GM18520 (cell line): ENCODE data around the gene MCCC1.

ENCODE experiments used
- ATAC-seq: cut with Tn5 transposase; IDR thresholded peaks from one replicate; pipeline ENCODE4 v1.9.1; 2021; ENCODE audit not compliant: unreplicated experiment

The MCCC1 gene

DNA sequence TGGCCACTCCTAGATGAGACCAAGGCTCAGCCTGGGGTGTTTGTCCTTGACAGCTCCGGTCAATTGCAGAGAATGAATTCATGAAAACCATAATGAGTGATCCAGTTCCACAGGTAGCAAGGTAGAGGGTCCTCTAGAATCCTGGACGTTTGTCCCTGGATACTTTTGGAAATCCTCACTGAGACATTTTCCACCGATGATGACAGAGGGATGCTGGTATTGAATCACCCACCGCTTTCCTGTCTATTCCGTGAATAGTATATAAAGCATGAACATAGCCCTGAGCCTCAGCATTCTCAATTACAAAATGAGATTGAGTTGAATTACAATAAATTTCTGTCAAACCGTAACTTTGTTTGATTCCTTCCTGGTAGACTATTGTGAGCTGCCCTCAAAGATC, 113.3 kb downstream of the MCCC1 start:
- no peak for ATAC-seq

DNA sequence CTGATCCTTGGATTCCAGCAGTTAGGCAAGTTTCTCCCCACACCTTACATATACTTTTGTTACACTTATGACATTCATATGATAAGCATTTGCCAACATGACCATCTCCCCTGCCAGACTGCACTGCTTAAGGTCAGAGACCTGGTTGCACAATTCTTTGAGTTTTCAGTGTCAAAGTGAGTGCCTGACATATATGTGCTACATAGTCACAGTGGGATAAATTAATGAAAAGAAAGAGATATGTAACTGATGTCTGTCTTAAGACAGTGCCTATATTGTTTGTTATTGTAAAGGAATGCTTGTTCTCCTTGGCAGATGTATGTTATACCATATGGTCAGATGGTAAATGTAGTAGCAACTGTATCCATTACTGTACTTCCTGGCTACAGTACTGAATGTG, 115.4 kb downstream of the MCCC1 start:
- no peak for ATAC-seq

DNA sequence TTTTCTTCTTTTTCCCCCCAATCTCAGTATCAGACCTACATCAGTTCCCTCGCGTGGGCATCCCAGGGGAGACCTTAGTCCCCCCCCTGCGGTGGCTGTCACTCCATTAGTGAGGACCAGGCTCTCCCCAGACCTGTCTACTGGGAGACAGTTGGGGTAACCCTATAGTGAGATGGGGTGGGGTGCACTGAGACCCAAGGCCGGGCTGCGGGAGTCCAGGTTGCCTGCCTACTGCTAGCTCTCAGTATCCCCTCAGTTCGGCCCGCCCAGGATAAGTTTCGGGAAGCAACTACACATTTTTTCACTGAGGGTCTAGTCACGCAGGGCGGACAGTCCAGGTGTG, 118.3 kb downstream of the MCCC1 start:
- ATAC-seq = no peak

DNA sequence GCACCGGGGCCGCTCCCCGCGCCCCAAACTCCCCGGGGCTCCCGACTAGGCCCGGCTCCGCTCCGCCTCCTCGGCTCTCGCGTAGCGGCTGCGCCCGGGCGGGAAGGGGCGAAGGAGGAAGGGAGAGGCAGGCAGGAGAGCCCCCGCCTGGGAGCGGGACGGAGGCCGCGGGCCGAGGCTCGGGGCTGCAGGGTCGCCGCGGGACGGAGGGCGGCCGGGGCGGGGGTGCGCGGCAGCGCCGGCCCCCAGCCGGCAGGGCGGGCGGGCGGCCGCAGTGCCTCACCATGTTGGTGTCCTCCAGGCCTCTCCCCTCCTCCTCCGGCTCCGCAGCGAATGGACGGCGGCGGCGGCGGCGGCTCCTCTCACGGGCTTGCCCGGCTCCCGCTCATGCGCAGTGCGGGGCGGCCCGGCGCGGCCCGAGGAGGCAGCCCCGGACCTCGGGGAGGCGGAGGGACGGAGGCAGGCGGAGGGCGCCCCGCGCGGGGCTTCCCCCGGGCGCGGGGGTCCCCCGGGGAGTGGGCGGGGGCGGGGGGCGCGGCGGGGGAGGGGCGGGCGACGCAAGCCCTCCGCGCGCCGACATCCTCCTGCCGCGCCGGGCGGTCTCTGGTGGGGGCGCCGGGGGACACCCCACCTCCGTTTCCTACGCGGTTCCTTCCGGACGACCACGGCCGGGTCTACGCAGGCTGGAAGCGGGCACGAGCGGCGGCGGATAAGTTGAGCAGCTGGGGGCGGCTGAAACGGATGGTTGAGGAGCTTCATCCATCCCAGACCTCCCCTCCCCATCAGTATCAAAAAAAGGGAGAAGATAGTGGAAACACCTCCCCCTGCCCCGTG, 118.9 kb downstream of the MCCC1 start, which contains the start of gene DCUN1D1:
TSS of gene DCUN1D1 (minus strand) at position 335 of the 834 bp plus-strand sequence. CDS start at position 286, 49 bp downstream.
- peak; percentile 87 for ATAC-seq

DNA sequence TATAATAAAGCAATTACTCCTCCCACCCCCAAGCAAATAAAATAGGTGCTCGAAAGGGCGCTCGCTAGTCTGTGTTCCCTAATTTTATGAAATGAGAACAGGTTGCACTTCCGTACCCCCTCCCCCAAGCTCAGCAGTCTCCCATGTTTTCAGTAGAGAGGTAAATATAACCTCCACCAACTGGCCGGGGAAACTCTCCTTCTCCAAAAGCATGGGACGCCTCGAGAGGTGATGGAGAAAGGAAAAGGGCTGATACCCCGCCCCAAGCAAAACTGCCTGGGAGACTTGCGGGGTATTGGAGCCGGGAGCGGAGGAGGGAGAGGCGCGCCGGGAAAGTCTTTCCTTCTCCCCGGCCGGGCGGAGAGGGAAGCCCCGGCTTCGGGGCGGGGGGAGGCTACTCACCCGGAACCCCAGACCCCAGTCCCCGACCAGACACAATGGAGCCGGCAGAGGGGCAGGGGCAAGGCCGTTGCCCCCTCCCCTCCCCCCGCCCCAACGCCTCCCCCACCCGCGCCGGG, 119.6 kb downstream of the MCCC1 start:
- ATAC-seq = no peak

DNA sequence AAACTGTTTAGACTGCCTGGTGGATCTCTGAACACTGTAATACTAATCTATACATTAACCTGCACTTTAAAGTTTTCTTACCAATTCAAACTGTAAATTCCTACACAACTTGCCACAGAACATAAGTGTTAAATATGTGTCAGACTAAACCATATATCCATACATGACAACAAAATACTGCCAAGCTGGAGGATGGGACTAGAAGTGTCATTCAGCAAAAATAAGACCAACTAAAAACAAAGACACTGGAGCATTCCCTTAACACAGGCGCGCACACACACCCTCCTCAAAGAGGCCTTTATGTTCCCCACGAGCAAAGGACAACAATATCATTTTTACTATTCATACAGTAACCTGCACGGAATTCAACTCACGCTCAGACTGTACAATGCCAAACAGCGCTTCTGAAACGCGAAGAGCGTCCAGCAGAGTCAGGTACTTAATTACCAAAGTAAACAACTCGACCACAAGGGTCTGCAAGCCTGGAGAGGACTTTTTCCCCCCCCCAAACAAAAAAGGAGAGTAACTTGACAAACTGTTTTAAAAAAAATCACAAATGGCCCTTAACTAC, 120.1 kb downstream of the MCCC1 start:
- no peak for ATAC-seq

DNA sequence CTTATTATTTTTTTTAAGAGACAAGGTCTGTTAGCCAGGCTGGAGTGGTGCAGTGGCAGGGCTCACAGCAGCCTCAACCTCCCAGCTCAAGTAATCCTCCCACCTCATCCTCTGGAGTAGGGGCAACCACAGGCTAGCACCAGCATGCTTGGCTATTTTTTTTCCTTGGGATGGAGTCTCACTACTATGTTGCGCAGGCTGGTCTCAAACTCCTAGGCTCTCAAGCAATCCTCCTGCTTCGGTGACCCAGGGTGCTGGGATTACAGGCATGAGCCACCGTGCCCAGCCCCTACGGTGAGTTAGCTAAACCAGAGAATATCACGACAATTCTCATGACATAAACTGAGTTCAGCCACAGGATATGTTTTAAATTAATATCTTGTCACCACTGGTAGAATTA, 120.9 kb downstream of the MCCC1 start:
- no peak for ATAC-seq

DNA sequence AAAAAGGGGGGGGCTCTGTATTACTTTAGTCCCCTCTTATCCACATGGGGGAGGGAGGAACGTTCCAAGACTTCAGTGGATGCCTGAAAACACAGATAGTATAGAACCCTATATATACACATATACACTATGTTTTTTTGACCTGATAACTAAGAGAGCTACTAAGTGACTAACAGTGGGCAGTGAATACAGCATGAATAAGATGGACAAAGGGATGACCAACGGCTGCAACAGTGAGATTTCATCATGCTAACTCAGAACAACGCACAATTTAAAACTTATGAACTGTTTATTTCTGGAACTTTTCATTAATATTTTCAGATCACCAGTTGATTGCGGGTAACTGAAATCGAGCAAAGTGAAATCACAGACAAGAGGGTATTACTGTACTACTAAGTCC, 126.2 kb downstream of the MCCC1 start:
- ATAC-seq = no peak

DNA sequence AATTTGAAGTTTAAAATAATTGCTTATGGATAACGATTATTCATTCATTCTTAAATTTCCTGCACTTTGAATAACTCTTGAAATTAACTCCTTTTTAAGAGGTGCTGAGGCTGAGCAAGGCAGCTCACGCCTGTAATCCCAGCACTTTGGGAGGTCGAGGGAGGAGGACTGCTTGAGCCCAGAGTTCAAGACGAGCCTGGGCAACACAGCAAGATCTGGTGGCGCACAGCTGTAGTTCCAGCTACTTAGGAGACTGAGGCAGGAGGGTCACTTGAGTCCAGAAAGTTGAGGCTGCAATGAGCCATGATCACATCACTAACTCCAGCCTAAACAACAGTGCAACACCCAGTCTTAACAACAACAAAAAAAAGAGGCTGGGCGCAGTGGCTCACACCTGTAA, 126.9 kb downstream of the MCCC1 start:
- ATAC-seq = no peak

DNA sequence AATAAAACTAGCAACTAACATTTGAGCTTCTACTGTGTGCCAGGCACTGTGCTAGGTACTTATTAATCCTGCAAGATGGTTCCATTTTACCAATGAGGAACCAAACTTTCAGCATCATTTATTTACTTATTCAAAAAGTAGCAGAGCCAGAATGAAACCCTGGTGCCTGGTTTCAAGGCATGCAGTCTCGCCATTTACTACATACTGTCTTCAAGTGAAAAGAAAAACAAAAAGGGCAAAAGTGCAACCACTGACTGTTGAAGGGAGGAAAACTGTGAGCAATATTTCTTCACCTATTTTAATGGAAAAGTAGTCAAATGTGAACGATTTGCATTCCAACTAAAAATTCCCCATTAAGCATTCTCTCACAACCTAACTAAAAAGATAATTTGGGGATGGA, 127.7 kb downstream of the MCCC1 start:
- ATAC-seq = no peak

DNA sequence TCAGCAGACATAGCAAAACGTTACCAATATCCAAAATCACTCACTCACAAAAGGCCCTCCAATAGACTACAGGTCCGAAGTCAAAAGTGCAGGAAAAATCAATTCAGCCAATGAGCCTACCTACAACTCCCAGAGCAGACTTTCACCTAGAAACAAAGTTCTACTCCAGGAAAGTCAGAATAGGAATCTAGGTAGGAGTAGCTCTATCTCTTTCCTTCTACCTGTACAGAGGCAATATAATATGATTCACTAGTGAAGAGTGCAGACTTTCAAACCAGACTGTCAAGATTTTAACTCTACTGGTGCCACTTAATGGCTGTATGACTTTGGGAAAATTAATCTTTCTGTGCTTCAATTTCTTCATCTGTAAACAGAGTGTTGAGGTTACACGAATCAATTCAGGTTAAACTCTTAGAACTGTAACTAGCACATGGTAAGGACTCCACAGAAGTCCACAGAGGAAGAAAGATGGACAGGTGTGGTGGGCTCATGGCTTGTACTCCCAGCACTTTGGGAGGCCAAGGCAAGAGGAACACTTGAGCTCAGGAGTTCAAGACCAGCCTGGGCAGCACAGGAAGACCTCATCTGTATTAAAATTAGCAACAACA, 128.4 kb downstream of the MCCC1 start:
- no peak for ATAC-seq

DNA sequence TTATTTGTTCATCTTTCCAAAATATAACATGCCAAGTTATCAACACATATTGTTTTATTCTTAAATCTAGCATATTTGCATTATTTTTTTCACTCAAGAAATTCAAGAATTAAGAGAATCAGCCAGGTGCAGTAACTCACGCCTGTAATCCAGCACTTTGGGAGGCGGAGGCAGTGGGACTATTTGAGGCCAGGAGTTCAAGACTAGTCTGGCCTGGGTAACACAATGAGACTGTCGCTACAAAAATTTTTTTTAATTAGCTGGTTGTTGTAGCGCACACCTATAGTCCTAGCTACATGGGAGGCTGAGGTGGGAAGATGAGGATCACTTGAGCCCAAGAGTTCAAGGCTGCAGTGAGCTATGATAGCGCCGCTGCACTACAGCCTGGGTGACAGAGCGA, 129.4 kb downstream of the MCCC1 start:
- no peak for ATAC-seq

DNA sequence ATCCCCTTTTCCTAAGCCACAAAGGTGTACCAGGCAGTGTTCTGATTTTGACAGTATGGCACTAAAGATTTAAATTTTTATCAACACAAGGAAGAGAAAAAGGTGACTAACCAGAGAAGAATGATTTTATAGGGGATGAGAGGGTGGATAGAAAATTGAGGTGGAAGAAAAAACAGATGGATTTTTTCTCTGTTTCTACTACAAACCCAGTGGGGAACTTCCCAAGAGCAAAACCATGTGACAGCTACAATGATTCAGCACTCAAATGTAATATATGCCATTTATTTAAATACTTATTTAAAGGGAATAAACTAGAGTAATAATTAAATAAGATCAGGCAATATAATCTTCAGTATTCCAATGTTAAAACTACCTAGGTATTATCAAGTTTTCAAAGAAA, 130.0 kb downstream of the MCCC1 start:
- no peak for ATAC-seq

DNA sequence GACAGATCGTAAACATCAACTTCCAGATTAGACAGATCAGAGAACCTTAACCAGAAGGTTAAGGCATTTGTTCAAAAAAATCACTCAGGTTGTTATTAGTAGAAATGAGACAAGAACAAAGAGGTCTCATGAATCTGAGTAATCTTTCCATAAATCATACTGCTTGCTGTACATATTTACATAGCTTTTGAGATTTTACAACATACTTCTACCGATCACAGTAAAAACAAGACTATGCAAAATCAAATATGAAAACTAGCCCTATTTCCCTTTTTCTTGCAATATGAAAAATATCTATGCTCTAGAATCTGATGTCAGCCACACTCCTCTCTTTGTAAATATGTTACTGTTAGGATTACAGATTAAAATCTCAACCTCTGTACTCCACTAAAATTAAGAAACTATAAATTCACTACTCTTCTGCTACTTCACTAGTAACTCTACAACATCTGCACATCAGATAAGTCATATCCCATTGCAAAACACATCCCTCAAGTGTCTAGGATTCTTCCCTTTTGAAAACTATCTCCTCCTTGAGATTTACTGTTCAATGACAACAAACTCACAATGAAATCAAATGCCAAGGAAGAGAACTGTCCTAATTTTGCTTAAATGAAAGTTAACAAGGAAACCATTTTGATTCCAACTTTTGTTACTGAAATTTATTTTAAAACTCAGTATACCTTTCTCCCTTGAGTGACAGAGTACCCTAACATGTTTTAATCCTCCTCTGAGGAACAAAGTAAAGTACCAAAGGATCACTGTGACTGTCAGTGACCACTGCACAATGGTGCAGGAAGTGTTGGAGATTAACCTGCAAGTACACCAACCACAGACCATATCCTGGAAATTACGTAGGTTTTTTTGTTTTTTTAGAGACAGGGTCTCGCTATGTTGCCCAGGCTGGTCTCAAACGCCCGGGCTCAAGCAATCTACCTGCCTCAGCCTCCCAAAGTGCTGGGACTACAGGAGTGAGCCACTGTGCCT, 131.8 kb downstream of the MCCC1 start:
- ATAC-seq = peak; percentile 59

DNA sequence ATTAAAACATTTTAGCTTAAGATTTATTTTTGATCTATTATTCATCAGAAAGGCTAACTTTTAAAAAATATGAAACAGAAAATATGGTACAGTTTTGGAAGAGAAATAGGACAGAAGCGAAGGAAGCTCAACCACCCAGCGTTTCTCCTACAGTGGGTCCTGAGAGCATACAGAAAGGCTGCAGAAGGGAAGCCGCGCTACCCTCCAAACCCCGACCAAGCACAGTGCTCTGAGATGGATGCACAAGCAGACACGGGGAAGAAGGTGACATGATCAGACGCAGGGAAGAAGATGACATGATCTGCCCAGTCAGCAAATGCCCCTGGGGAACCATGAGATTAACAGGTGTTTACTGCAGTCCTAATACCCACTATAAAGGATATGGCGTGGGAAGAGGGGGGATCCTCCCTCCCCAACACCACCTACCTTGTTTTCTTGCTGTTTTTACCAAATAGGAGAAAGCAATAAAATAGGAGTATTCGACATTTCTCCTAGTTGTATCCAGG, 133.4 kb downstream of the MCCC1 start:
- no peak for ATAC-seq
